ENCODE measurements around the gene UFL1. TPM values are rescaled to one million over a fixed set of nuclear protein-coding genes. Genes with fewer than 3 reads are reported as not detected.
A peak's percentile ranks its signal among the peaks of the same experiment; 100 is the strongest.

UFL1 gene
- total RNA-seq, 4 donors from 2014 or later = 14.4 to 29.4 (median 24.0) TPM

- intact Hi-C loops (cut with DNase I) = no loop called here
- H3K4me1 ChIP-seq = no peaks in the 10 kb centered on the region
- H3K27me3 ChIP-seq = no peaks in the 10 kb centered on the region
- H3K9me3 ChIP-seq = no peaks in the 10 kb centered on the region
- no peak for DNase-seq
- no peaks in the 10 kb centered on the region for H3K36me3 ChIP-seq
- H3K27ac ChIP-seq = peak overlapping the region in 1 of 4 donors; percentile 27
- 67 to 79% methylated on average over 1 of the region's 1 CpG for WGBS, 2 donors
- TF ChIP-seq CTCF (IDR thresholded peaks at IDR 0.05) (no peak), POLR2A (IDR thresholded peaks at IDR 0.05) (no peak)
- no peak overlapping the region for H3K4me3 ChIP-seq
Measured at GRCh38 chr6:96582436-96582835, 60.8 kb downstream of the UFL1 start.

GRCh38 chr6:96604420-96604819 is 82.8 kb downstream of the UFL1 start:
- intact Hi-C loops (cut with DNase I) = no loop called here
- H3K27ac ChIP-seq = no peak overlapping the region
- H3K9me3 ChIP-seq = no peaks in the 10 kb centered on the region
- H3K4me1 ChIP-seq = no peaks in the 10 kb centered on the region
- TF ChIP-seq POLR2A (IDR thresholded peaks at IDR 0.05) = no peak
- TF ChIP-seq CTCF (IDR thresholded peaks at IDR 0.05) = no peak
- H3K27me3 ChIP-seq = no peaks in the 10 kb centered on the region
- no peak overlapping the region for H3K4me3 ChIP-seq
- 66 to 69% methylated on average over 2 of the region's 2 CpGs for WGBS, 2 donors
- no peak for DNase-seq
- no peaks in the 10 kb centered on the region for H3K36me3 ChIP-seq

Other genes starting within 250 kb of the UFL1 start
- 10 to 100 TPM in 2 of 4 donors, 1 to 10 TPM in 1, under 1 TPM in 1; 0.83 to 15.2 (median 7.3) TPM for gene FHL5, start 41.3 kb downstream of the UFL1 start, total RNA-seq

Measured in esophagus squamous epithelium (tissue), 5 donors.